ENCODE results near the gene TMEM132D. TPM values are rescaled to one million over a fixed set of nuclear protein-coding genes. Genes with fewer than 3 reads are reported as not detected.

The TMEM132D gene
- total RNA-seq, 1 experiment from 2014 or later = 1.4 TPM

DNA sequence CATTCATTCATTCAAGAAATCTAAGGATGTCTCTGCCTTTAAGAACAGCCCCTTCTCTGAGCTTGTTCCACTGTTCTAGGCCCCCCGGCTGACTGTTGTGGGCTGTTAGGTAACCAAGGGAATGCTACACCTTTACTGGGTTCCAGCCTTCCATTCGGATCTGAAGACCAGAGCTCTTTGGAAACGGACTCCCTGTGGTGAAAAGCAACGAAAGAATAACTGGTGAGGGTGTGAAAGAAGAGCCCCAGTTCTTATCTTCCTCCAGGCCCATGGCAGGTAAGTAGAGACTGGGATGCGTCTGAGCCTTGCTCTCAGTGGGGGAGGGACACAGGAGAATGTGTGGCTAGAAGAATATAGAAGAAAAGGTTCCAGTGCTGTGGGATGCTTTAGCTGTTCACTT is 207.4 kb downstream of the TMEM132D start:
- H3K36me3 Mint-ChIP-seq = peaks cover 63% of the 10 kb centered on the region
- H3K4me3 Mint-ChIP-seq = no peak overlapping the region
- H3K9me3 Mint-ChIP-seq = peaks cover 76% of the 10 kb centered on the region
- ChIA-PET POLR2A (interaction anchor here (0.6 kb wide), 1 partner anchor 12 kb away, joined by 3 read pairs; no protein-coding TSS in a partner anchor), CTCF (no interaction called here)
- no peak for TF ChIP-seq NFATC4 (CRISPR knock-in tag; IDR thresholded peaks at IDR 0.05)
- TF ChIP-seq NFE2L1 (CRISPR knock-in tag; IDR thresholded peaks at IDR 0.05) = no peak
- no peak for TF ChIP-seq TP53 (CRISPR knock-in tag; IDR thresholded peaks at IDR 0.05)
- TF ChIP-seq JUN (CRISPR knock-in tag; IDR thresholded peaks at IDR 0.05) = no peak
- TF ChIP-seq NFYB (CRISPR knock-in tag; conservative IDR thresholded peaks at IDR 0.05; ENCODE audit: low read depth) = no peak
- no peak for TF ChIP-seq IRF2 (CRISPR knock-in tag; IDR thresholded peaks at IDR 0.05; ENCODE audit: borderline replicate concordance, low read depth)
- no peak for TF ChIP-seq FOXJ3 (CRISPR knock-in tag; IDR thresholded peaks at IDR 0.05; ENCODE audit: borderline replicate concordance)
- no peak for TF ChIP-seq SMAD4 (CRISPR knock-in tag; IDR thresholded peaks at IDR 0.05)
- TF ChIP-seq RELA (CRISPR knock-in tag; IDR thresholded peaks at IDR 0.05; ENCODE audit: borderline replicate concordance) = no peak
- no peak for TF ChIP-seq ATF1 (CRISPR knock-in tag; IDR thresholded peaks at IDR 0.05)
- TF ChIP-seq, protein P1, sequence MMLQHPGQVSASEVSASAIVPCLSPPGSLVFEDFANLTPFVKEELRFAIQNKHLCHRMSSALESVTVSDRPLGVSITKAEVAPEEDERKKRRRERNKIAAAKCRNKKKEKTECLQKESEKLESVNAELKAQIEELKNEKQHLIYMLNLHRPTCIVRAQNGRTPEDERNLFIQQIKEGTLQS (CRISPR knock-in tag; conservative IDR thresholded peaks at IDR 0.05) = no peak
- DNase-seq (ENCODE audit: low spot score) = no peak
- no peaks in the 10 kb centered on the region for H3K4me1 Mint-ChIP-seq
- H3K27ac Mint-ChIP-seq = no peak overlapping the region
- peaks cover 14% of the 10 kb centered on the region for H3K27me3 Mint-ChIP-seq (ENCODE audit: low read depth)
- ATAC-seq = no peak

DNA sequence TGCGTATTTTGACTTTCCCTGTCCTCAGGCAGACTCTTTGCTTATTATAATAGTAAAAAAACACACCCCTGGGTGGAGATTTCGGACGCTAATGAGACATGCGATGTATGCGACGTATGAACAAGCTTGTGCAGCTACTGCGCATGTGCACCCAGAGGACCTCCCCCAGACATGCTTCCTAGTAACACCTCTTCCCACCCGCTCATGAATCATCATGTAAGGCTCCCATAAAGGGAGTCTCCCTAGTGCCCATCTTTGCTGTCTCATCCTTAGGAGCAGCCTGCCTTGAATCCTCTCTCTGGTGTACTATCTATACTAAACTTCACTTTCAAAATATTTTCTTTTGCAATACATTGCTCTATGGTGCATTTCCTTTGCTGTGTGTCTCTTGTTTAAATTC is 210.1 kb downstream of the TMEM132D start:
- no peak for TF ChIP-seq CBFB (CRISPR knock-in tag; IDR thresholded peaks at IDR 0.05; ENCODE audit: low read depth)
- TF ChIP-seq, protein P2, sequence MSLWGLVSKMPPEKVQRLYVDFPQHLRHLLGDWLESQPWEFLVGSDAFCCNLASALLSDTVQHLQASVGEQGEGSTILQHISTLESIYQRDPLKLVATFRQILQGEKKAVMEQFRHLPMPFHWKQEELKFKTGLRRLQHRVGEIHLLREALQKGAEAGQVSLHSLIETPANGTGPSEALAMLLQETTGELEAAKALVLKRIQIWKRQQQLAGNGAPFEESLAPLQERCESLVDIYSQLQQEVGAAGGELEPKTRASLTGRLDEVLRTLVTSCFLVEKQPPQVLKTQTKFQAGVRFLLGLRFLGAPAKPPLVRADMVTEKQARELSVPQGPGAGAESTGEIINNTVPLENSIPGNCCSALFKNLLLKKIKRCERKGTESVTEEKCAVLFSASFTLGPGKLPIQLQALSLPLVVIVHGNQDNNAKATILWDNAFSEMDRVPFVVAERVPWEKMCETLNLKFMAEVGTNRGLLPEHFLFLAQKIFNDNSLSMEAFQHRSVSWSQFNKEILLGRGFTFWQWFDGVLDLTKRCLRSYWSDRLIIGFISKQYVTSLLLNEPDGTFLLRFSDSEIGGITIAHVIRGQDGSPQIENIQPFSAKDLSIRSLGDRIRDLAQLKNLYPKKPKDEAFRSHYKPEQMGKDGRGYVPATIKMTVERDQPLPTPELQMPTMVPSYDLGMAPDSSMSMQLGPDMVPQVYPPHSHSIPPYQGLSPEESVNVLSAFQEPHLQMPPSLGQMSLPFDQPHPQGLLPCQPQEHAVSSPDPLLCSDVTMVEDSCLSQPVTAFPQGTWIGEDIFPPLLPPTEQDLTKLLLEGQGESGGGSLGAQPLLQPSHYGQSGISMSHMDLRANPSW (CRISPR knock-in tag; conservative IDR thresholded peaks at IDR 0.05; ENCODE audit: low read depth) = no peak
- TF ChIP-seq, protein P3, sequence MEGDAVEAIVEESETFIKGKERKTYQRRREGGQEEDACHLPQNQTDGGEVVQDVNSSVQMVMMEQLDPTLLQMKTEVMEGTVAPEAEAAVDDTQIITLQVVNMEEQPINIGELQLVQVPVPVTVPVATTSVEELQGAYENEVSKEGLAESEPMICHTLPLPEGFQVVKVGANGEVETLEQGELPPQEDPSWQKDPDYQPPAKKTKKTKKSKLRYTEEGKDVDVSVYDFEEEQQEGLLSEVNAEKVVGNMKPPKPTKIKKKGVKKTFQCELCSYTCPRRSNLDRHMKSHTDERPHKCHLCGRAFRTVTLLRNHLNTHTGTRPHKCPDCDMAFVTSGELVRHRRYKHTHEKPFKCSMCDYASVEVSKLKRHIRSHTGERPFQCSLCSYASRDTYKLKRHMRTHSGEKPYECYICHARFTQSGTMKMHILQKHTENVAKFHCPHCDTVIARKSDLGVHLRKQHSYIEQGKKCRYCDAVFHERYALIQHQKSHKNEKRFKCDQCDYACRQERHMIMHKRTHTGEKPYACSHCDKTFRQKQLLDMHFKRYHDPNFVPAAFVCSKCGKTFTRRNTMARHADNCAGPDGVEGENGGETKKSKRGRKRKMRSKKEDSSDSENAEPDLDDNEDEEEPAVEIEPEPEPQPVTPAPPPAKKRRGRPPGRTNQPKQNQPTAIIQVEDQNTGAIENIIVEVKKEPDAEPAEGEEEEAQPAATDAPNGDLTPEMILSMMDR (IDR thresholded peaks at IDR 0.05) = no peak
- TF ChIP-seq CREB1 (CRISPR knock-in tag; IDR thresholded peaks at IDR 0.05) = no peak
- TF ChIP-seq ZNF671 (CRISPR knock-in tag; IDR thresholded peaks at IDR 0.05) = no peak
- no peak for TF ChIP-seq FOXK1 (CRISPR knock-in tag; IDR thresholded peaks at IDR 0.05)
- no peak for TF ChIP-seq CREM (CRISPR knock-in tag; IDR thresholded peaks at IDR 0.05)
- no peak for TF ChIP-seq OVOL2 (CRISPR knock-in tag; IDR thresholded peaks at IDR 0.05; ENCODE audit: borderline replicate concordance)
- TF ChIP-seq TEAD1 (CRISPR knock-in tag; IDR thresholded peaks at IDR 0.05) = no peak
- TF ChIP-seq, protein P4, sequence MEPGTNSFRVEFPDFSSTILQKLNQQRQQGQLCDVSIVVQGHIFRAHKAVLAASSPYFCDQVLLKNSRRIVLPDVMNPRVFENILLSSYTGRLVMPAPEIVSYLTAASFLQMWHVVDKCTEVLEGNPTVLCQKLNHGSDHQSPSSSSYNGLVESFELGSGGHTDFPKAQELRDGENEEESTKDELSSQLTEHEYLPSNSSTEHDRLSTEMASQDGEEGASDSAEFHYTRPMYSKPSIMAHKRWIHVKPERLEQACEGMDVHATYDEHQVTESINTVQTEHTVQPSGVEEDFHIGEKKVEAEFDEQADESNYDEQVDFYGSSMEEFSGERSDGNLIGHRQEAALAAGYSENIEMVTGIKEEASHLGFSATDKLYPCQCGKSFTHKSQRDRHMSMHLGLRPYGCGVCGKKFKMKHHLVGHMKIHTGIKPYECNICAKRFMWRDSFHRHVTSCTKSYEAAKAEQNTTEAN (CRISPR knock-in tag; IDR thresholded peaks at IDR 0.05) = no peak
- TF ChIP-seq, protein P5, sequence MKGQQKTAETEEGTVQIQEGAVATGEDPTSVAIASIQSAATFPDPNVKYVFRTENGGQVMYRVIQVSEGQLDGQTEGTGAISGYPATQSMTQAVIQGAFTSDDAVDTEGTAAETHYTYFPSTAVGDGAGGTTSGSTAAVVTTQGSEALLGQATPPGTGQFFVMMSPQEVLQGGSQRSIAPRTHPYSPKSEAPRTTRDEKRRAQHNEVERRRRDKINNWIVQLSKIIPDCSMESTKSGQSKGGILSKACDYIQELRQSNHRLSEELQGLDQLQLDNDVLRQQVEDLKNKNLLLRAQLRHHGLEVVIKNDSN (CRISPR knock-in tag; IDR thresholded peaks at IDR 0.05) = no peak
- no peak for TF ChIP-seq MYBL2 (CRISPR knock-in tag; IDR thresholded peaks at IDR 0.05)
- no peak for TF ChIP-seq EMX1 (CRISPR knock-in tag; IDR thresholded peaks at IDR 0.05)
- TF ChIP-seq, protein P6, sequence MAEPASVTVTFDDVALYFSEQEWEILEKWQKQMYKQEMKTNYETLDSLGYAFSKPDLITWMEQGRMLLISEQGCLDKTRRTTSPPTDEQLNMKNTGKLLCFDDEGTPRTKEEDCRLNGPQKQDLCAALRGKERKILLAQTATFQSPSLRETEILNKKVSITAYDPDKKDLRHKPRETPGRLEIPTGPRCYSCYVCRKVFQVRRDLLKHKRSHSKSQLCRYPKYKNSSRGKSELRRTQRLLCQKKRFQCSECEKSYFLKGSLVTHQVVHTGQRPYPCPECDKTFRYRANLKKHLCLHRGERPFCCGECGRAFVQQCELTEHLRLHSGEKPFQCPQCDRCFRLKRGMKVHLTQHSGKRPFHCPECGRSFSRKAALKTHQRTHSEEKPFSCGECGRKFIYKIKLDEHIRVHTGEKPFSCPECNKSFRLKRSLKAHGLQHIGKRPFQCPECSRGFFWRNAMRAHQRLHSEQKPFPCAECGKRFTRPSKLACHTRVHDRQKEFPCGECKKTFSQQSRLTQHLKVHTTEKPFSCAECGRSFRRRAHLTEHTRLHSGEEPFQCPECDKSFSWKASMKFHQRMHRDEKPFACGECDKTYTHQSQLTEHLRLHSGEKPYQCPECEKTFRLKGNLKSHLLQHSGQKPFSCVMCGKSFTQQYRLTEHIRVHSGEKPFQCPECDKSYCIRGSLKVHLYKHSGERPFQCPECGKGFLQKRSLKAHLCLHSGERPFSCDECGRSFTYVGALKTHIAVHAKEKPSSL (CRISPR knock-in tag; conservative IDR thresholded peaks at IDR 0.05) = no peak
- TF ChIP-seq, protein P7, sequence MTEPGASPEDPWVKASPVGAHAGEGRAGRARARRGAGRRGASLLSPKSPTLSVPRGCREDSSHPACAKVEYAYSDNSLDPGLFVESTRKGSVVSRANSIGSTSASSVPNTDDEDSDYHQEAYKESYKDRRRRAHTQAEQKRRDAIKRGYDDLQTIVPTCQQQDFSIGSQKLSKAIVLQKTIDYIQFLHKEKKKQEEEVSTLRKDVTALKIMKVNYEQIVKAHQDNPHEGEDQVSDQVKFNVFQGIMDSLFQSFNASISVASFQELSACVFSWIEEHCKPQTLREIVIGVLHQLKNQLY (CRISPR knock-in tag; IDR thresholded peaks at IDR 0.05) = no peak
- no peak for TF ChIP-seq SMAD4 (CRISPR knock-in tag; IDR thresholded peaks at IDR 0.05)
- TF ChIP-seq ZNF416 (CRISPR knock-in tag; IDR thresholded peaks at IDR 0.05) = no peak
- no peak for TF ChIP-seq NR2C2 (CRISPR knock-in tag; IDR thresholded peaks at IDR 0.05)
- H3K4me1 Mint-ChIP-seq = no peaks in the 10 kb centered on the region
- no peak overlapping the region for H3K4me3 Mint-ChIP-seq
- CTCF ChIA-PET = no interaction called here
- peaks cover 64% of the 10 kb centered on the region for H3K36me3 Mint-ChIP-seq
- ATAC-seq = no peak
- H3K9me3 Mint-ChIP-seq = peaks cover 80% of the 10 kb centered on the region
- H3K27ac Mint-ChIP-seq = no peak overlapping the region
- DNase-seq (ENCODE audit: low spot score) = no peak
- POLR2A ChIA-PET = no interaction called here
- peaks cover 9% of the 10 kb centered on the region for H3K27me3 Mint-ChIP-seq (ENCODE audit: low read depth)

All from WTC11 (cell line).